ENCODE measurements around the gene ACSM2A. TPM values are rescaled to one million over a fixed set of nuclear protein-coding genes. Genes with fewer than 3 reads are reported as not detected.
"Not testable (repeated sequence)": the region's sequence is repeated elsewhere in the genome, so short reads cannot be mapped to it uniquely, and the experiment has no call there.

ACSM2A gene
- total and polyA plus RNA-seq, 2 donors (not counting 1 experiment from before 2014, with no cell fraction given), result not detected

DNA sequence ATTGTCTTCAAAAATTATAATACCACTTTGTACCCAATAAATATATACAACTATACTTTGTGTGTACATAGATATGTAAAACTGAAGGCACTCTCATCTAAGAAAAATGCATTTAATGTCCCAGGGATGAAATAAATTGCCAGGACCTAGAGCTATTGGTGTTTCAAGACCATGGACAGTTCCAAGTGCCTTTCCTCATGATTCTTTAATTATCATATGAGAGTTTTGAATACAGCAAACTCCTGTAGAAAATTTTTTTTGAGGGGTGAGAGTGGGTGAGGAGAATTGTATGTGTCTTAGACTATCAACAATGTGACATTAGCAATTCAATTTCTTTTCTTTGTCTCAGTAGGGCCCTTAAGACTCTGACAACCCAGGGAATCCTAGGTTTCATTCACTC, 17.6 kb downstream of the ACSM2A start:
- H4K20me1 ChIP-seq (ENCODE audit: control insufficient read depth, extremely low read depth, insufficient read depth, low read length); H3K27me3 ChIP-seq (ENCODE audit: control insufficient read depth, insufficient read depth, low read length); H3K4me3 ChIP-seq (replicated peaks in 1 of 4; ENCODE audit: control extremely low read depth in 1 of 4, insufficient read depth in 1 of 4, low read depth in 3 of 4, low read length in 4 of 4); DNase-seq (ENCODE audit: low read depth in 2 of 2); H3K9ac ChIP-seq (ENCODE audit: insufficient read depth, low read length); H3K4me1 ChIP-seq (ENCODE audit: control insufficient read depth, extremely low read depth, insufficient read depth, low read length); H3K4me2 ChIP-seq (ENCODE audit: extremely low read depth, insufficient read depth, low read length); H2AFZ ChIP-seq (ENCODE audit: low read length); H3K36me3 ChIP-seq (ENCODE audit: control insufficient read depth, insufficient read depth, low read length); H3K9me3 ChIP-seq (ENCODE audit: control insufficient read depth, insufficient read depth, low read depth, low read length); H3K27ac ChIP-seq (ENCODE audit: insufficient read depth, low read length); H3K79me2 ChIP-seq (ENCODE audit: control insufficient read depth, insufficient read depth, low read length): not testable (repeated sequence)

GRCh38 chr16:20469930-20470329, 18.6 kb downstream of the ACSM2A start:
- H3K27me3 ChIP-seq (ENCODE audit: control insufficient read depth, insufficient read depth, low read length); H3K4me1 ChIP-seq (ENCODE audit: control insufficient read depth, extremely low read depth, insufficient read depth, low read length); H3K4me2 ChIP-seq (ENCODE audit: extremely low read depth, insufficient read depth, low read length); H3K79me2 ChIP-seq (ENCODE audit: control insufficient read depth, insufficient read depth, low read length); H2AFZ ChIP-seq (ENCODE audit: low read length); H3K9me3 ChIP-seq (ENCODE audit: control insufficient read depth, insufficient read depth, low read depth, low read length); H3K9ac ChIP-seq (ENCODE audit: insufficient read depth, low read length); H3K4me3 ChIP-seq (replicated peaks in 1 of 4; ENCODE audit: control extremely low read depth in 1 of 4, insufficient read depth in 1 of 4, low read depth in 3 of 4, low read length in 4 of 4); H4K20me1 ChIP-seq (ENCODE audit: control insufficient read depth, extremely low read depth, insufficient read depth, low read length); H3K27ac ChIP-seq (ENCODE audit: insufficient read depth, low read length); DNase-seq (ENCODE audit: low read depth in 2 of 2); H3K36me3 ChIP-seq (ENCODE audit: control insufficient read depth, insufficient read depth, low read length): not testable (repeated sequence)

DNA sequence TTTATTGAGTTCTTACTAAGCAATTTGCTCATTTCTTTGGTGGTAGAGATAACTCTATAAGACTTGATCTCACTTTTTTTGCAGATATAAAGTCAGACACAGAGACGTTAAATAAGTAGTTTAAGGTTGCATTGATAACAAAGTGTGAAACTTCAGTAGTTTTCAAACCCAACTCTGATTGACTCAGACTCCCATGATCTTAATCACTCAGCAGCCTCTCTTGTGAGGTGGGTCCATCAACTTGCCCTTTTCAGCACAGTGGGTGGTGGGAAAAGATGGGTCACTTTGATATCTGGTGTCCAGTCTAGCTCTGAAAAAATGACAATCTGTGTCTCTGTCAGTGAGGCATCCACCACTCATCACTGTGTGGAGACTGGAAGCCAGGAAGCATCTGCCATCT, 19.4 kb downstream of the ACSM2A start:
- H3K9me3 ChIP-seq (ENCODE audit: control insufficient read depth, insufficient read depth, low read depth, low read length); H3K4me2 ChIP-seq (ENCODE audit: extremely low read depth, insufficient read depth, low read length); H3K79me2 ChIP-seq (ENCODE audit: control insufficient read depth, insufficient read depth, low read length); H4K20me1 ChIP-seq (ENCODE audit: control insufficient read depth, extremely low read depth, insufficient read depth, low read length); DNase-seq (ENCODE audit: low read depth in 2 of 2); H3K4me1 ChIP-seq (ENCODE audit: control insufficient read depth, extremely low read depth, insufficient read depth, low read length); H3K27me3 ChIP-seq (ENCODE audit: control insufficient read depth, insufficient read depth, low read length); H3K9ac ChIP-seq (ENCODE audit: insufficient read depth, low read length); H3K36me3 ChIP-seq (ENCODE audit: control insufficient read depth, insufficient read depth, low read length); H3K27ac ChIP-seq (ENCODE audit: insufficient read depth, low read length); H3K4me3 ChIP-seq (replicated peaks in 1 of 4; ENCODE audit: control extremely low read depth in 1 of 4, insufficient read depth in 1 of 4, low read depth in 3 of 4, low read length in 4 of 4); H2AFZ ChIP-seq (ENCODE audit: low read length): not testable (repeated sequence)

- DNase-seq (ENCODE audit: low read depth in 2 of 2); H4K20me1 ChIP-seq (ENCODE audit: control insufficient read depth, extremely low read depth, insufficient read depth, low read length); H2AFZ ChIP-seq (ENCODE audit: low read length); H3K4me1 ChIP-seq (ENCODE audit: control insufficient read depth, extremely low read depth, insufficient read depth, low read length); H3K9ac ChIP-seq (ENCODE audit: insufficient read depth, low read length); H3K27me3 ChIP-seq (ENCODE audit: control insufficient read depth, insufficient read depth, low read length); H3K4me2 ChIP-seq (ENCODE audit: extremely low read depth, insufficient read depth, low read length); H3K9me3 ChIP-seq (ENCODE audit: control insufficient read depth, insufficient read depth, low read depth, low read length); H3K27ac ChIP-seq (ENCODE audit: insufficient read depth, low read length); H3K4me3 ChIP-seq (replicated peaks in 1 of 4; ENCODE audit: control extremely low read depth in 1 of 4, insufficient read depth in 1 of 4, low read depth in 3 of 4, low read length in 4 of 4); H3K79me2 ChIP-seq (ENCODE audit: control insufficient read depth, insufficient read depth, low read length); H3K36me3 ChIP-seq (ENCODE audit: control insufficient read depth, insufficient read depth, low read length): not testable (repeated sequence)
Observed at GRCh38 chr16:20477188-20477744, 25.9 kb downstream of the ACSM2A start.

DNA sequence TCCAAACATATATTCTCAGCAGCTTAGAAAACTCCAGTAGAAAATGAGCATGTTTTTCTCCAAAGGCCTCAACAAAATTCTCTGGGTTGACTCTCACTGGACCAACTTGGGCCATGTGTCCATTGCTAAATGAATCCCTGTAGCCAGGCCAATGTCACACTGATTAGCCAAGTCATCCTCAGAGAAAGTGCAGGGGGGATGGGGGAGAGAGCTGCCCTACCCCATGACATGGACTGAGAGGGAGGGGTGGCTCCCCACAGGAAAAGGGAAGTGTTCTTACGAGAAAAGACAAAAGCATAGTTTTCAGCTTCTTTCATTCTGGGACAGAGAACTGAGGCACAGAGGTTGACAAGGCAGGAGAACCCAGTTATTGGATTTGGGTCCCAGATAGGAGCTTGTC, 32.7 kb downstream of the ACSM2A start:
- not testable (repeated sequence) for H3K79me2 ChIP-seq (ENCODE audit: control insufficient read depth, insufficient read depth, low read length); H3K9ac ChIP-seq (ENCODE audit: insufficient read depth, low read length); H3K4me1 ChIP-seq (ENCODE audit: control insufficient read depth, extremely low read depth, insufficient read depth, low read length); H3K4me3 ChIP-seq (replicated peaks in 1 of 4; ENCODE audit: control extremely low read depth in 1 of 4, insufficient read depth in 1 of 4, low read depth in 3 of 4, low read length in 4 of 4); H2AFZ ChIP-seq (ENCODE audit: low read length); DNase-seq (ENCODE audit: low read depth in 2 of 2); H3K27me3 ChIP-seq (ENCODE audit: control insufficient read depth, insufficient read depth, low read length); H4K20me1 ChIP-seq (ENCODE audit: control insufficient read depth, extremely low read depth, insufficient read depth, low read length); H3K36me3 ChIP-seq (ENCODE audit: control insufficient read depth, insufficient read depth, low read length); H3K9me3 ChIP-seq (ENCODE audit: control insufficient read depth, insufficient read depth, low read depth, low read length); H3K27ac ChIP-seq (ENCODE audit: insufficient read depth, low read length); H3K4me2 ChIP-seq (ENCODE audit: extremely low read depth, insufficient read depth, low read length)
